Tibial artery (tissue), 4 donors: Measurements from ENCODE around the gene IVD.

ENCODE experiments used
- DNase-seq, 2 donors: peaks; one replicate each; pipeline ENCODE4 v3.0.0-alpha.2; 2019
- H3K27ac ChIP-seq, 2 donors: fragments of 200-600 bp; sonication (generic) in 1 of 2; 1 replicate in 1 of 2; 2 replicates in 1 of 2; pipeline ENCODE4 v1.5.1; 2018 to 2019; ENCODE audit warnings: mild to moderate bottlenecking in 1 of 2
- H3K27me3 ChIP-seq, 2 donors: fragments of 200-600 bp; sonication (generic) in 1 of 2; one replicate each; pipeline versions ENCODE4 v1.5.1 to v1.6.0; 2016 to 2019
- H3K36me3 ChIP-seq, 3 donors: fragments of 200-600 bp; sonication (generic) in 2 of 3; one replicate each; pipeline ENCODE4 v1.5.1; 2016 to 2019; ENCODE audit warnings: mild to moderate bottlenecking in 2 of 3
- H3K4me1 ChIP-seq, 4 donors: fragments of 200-600 bp; sonication (generic) in 2 of 4; 1 replicate in 3 of 4; 2 replicates in 1 of 4; pipeline ENCODE4 v1.5.1; 2016 to 2019
- H3K4me3 ChIP-seq, 2 donors: fragments of 200-600 bp; sonication (generic) in 1 of 2; 1 replicate in 1 of 2; 2 replicates in 1 of 2; pipeline ENCODE4 v1.5.1; 2018 to 2019; ENCODE audit warnings: mild to moderate bottlenecking in 2 of 2
- H3K9me3 ChIP-seq, 3 donors: fragments of 200-600 bp; sonication (generic) in 1 of 3; one replicate each; pipeline ENCODE4 v1.5.1; 2016 to 2019
- CTCF ChIP-seq, 2 experiments: fragments of 200-600 bp in 1 of 2; fragments of 450-650 bp in 1 of 2; IDR thresholded peaks; one replicate each; pipeline ENCODE4 v1.5.1; 2017 to 2019; ENCODE audit warnings: antibody characterized with exemption in 2 of 2, mild to moderate bottlenecking in 1 of 2, moderate library complexity in 1 of 2
- intact Hi-C: fragments of 100-400 bp; cut with DNase I; formaldehyde crosslinking; loops from one replicate; pipeline ENCODE4 v1.15.0; 2023; ENCODE audit warnings: low total_unique reads

IVD gene

GRCh38 chr15:40439960-40440742 lies 34.6 kb downstream of the IVD start:
- peak; percentile 42 to 74 for DNase-seq
- peaks cover 0 to 47% of the 10 kb centered on the region in 2 donors for H3K27me3 ChIP-seq
- no peak for TF ChIP-seq CTCF (IDR thresholded peaks at IDR 0.05)
- H3K4me3 ChIP-seq: peak overlapping the region; percentile 88 to 99
- no peaks in the 10 kb centered on the region for H3K36me3 ChIP-seq
- H3K4me1 ChIP-seq: peaks cover 0 to 67% (median 47%) of the 10 kb centered on the region in 4 donors
- H3K27ac ChIP-seq: peak overlapping the region; percentile 25 to 51
- H3K9me3 ChIP-seq: no peaks in the 10 kb centered on the region
- intact Hi-C loops: loop anchor here (10.0 kb wide), 3 partner anchors 65 to 395 kb away; partner anchors contain the start of genes CCDC32 and RPUSD2

GRCh38 chr15:40440743-40441564 lies 35.4 kb downstream of the IVD start, which contains the start of gene BAHD1:
TSS of gene BAHD1 (plus strand) at chr15:40440953. CDS start at chr15:40458465, 17,512 bp downstream.
- peaks cover 0 to 39% of the 10 kb centered on the region in 2 donors for H3K27me3 ChIP-seq
- peak within 1 kb of the TSS; percentile 88 to 99 for H3K4me3 ChIP-seq
- peak; percentile 95 to 99 for DNase-seq
- TF ChIP-seq CTCF (IDR thresholded peaks at IDR 0.05): peak in 1 of 2 experiments; percentile 17
- H3K36me3 ChIP-seq: no peaks in the 10 kb centered on the region
- peaks cover 0 to 69% (median 44%) of the 10 kb centered on the region in 4 donors for H3K4me1 ChIP-seq
- intact Hi-C loops: loop anchor here (10.0 kb wide), 2 partner anchors 64 to 124 kb away; partner anchors contain the start of genes CCDC32 and RPUSD2
- H3K27ac ChIP-seq: peak within 1 kb of the TSS; percentile 74 to 81
- no peaks in the 10 kb centered on the region for H3K9me3 ChIP-seq

DNA sequence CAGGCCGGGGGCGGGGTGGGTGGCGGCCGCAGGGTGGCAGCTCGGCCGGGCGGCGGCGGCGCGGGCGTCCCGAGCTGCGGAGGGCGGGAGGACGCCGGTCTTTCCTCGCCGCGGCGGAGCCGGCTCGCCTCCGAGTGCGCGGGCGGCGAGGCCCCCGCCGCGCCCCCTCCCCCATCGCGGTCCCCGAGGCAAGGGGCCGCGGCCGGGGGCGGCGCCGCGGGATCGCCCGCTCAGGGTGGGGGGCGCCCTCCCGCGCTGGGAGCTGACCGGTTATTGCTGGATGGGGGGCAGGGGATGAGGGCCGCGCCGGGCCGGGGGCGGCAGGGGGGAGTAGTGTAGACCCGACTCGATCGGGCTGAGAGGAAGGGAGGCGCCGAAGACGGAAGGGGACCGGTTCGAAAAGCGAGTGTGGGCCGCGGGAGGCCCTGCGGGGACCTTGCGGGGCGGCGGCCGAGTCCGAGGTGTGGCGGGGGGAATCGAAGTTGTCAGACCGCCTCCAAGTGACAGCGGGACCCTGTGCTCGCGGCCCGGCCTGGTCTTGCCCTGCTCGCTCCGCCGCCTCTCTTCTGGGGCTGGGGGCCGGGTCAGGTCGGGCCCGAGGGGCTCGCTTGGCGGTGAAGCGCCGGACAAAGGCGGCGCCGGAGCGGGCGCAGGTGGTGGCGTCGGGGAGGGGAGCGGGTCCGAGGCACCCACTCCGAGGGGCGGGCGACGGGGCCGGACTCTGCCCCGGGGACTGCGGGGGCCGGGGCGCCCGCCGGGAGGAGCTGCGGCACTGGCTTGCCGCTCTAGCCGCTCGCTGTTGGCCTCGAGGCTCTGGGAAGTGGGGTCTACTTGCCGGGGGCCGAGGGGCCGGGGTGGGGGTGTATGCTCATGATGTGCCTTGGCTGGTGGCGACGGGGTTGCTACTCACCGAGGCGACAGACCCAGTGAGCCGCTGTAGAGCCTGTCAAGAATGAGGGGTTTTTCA lies 36.3 kb downstream of the IVD start:
- H3K4me1 ChIP-seq: peaks cover 0 to 63% (median 35%) of the 10 kb centered on the region in 4 donors
- peak overlapping the region; percentile 74 to 81 for H3K27ac ChIP-seq
- no peaks in the 10 kb centered on the region for H3K9me3 ChIP-seq
- H3K4me3 ChIP-seq: peak overlapping the region; percentile 88 to 99
- no peaks in the 10 kb centered on the region for H3K36me3 ChIP-seq
- intact Hi-C loops: loop anchor here (10.0 kb wide), 2 partner anchors 63 to 123 kb away; partner anchors contain the start of genes CCDC32 and RPUSD2
- peaks cover 0 to 31% of the 10 kb centered on the region in 2 donors for H3K27me3 ChIP-seq
- peak in 1 of 2 experiments; percentile 15 for TF ChIP-seq CTCF (IDR thresholded peaks at IDR 0.05)
- peak in 1 of 2 donors; percentile 68 for DNase-seq

DNA sequence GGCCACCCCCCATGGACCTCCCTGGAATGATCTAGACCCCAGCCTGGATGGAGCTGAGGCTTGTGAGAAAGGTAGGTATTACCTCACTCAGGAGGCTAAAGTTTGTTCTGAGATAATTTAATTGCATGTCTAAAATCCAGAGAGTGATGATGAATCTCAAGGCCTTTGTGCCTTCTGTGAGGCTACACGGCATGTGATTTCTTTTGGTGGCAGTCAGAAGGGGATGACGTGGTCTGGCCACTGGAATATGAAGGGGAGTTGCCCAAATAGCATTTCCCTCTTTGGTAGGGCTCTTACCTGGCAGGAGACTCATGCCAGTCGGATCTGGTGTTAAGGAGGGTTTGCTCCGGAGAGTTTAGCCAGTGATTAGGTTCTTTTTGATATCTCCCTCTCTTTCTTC lies 37.7 kb downstream of the IVD start:
- no peak overlapping the region for H3K27ac ChIP-seq
- peaks cover 0 to 50% (median 29%) of the 10 kb centered on the region in 4 donors for H3K4me1 ChIP-seq

More for the DNA sequence above, 37.7 kb downstream of the IVD start:
- no peak for DNase-seq
- intact Hi-C loops: loop anchor here (10.0 kb wide), 2 partner anchors 62 to 122 kb away; partner anchors contain the start of genes CCDC32 and RPUSD2
- H3K4me3 ChIP-seq: no peak overlapping the region
- H3K9me3 ChIP-seq: no peaks in the 10 kb centered on the region
- no peak for TF ChIP-seq CTCF (IDR thresholded peaks at IDR 0.05)
- H3K27me3 ChIP-seq: peaks cover 0 to 16% of the 10 kb centered on the region in 2 donors
- H3K36me3 ChIP-seq: no peaks in the 10 kb centered on the region
